Neuron (in vitro differentiated cells): Measurements from ENCODE around the gene NFE2L3.
"Not testable (repeated sequence)": the region's sequence is repeated elsewhere in the genome, so short reads cannot be mapped to it uniquely, and the experiment has no call there.

Experiments used
- H2AFZ ChIP-seq: one replicate; pipeline ENCODE4 v1.6.1; 2013; ENCODE audit warnings: low read depth, mild to moderate bottlenecking, inconsistent platforms, low read length, moderate library complexity
- H3K27me3 ChIP-seq: one replicate; pipeline ENCODE4 v1.6.1; 2013; ENCODE audit warnings: low read length; ENCODE audit not compliant: insufficient read depth
- H3K36me3 ChIP-seq: one replicate; pipeline ENCODE4 v1.6.1; 2013; ENCODE audit warnings: low read length; ENCODE audit not compliant: insufficient read depth
- H3K4me1 ChIP-seq: one replicate; pipeline ENCODE4 v1.6.1; 2013; ENCODE audit warnings: low read length; ENCODE audit not compliant: insufficient read depth
- H3K4me3 ChIP-seq: 2 replicates; pipeline ENCODE4 v1.5.1; 2013; ENCODE audit warnings: mild to moderate bottlenecking, low read length, moderate library complexity
- H3K9me3 ChIP-seq: one replicate; pipeline ENCODE4 v1.6.1; 2013; ENCODE audit warnings: low read length

NFE2L3 gene, protein sequence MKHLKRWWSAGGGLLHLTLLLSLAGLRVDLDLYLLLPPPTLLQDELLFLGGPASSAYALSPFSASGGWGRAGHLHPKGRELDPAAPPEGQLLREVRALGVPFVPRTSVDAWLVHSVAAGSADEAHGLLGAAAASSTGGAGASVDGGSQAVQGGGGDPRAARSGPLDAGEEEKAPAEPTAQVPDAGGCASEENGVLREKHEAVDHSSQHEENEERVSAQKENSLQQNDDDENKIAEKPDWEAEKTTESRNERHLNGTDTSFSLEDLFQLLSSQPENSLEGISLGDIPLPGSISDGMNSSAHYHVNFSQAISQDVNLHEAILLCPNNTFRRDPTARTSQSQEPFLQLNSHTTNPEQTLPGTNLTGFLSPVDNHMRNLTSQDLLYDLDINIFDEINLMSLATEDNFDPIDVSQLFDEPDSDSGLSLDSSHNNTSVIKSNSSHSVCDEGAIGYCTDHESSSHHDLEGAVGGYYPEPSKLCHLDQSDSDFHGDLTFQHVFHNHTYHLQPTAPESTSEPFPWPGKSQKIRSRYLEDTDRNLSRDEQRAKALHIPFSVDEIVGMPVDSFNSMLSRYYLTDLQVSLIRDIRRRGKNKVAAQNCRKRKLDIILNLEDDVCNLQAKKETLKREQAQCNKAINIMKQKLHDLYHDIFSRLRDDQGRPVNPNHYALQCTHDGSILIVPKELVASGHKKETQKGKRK

GRCh38 chr7:26151953-26152781 lies at the start of gene NFE2L3:
TSS of gene NFE2L3 (plus strand) at chr7:26152198. CDS start at chr7:26152499, 301 bp downstream.
- Histone ChIP-seq H3K27me3 (peaks cover 46% of the 10 kb centered on the region), H3K36me3 (no peaks in the 10 kb centered on the region), H3K9me3 (peaks cover 10% of the 10 kb centered on the region), H3K4me3 (peak within 1 kb of the TSS; percentile 51), H2AFZ (peak within 1 kb of the TSS; percentile 93), H3K4me1 (no peaks in the 10 kb centered on the region)

GRCh38 chr7:26103596-26103995 lies 48.4 kb upstream of the NFE2L3 start:
- Histone ChIP-seq H3K36me3 (no peaks in the 10 kb centered on the region), H3K4me3 (no peak overlapping the region), H3K4me1 (peaks cover 26% of the 10 kb centered on the region), H3K27me3 (no peaks in the 10 kb centered on the region), H3K9me3 (peaks cover 5% of the 10 kb centered on the region), H2AFZ (no peak overlapping the region)

GRCh38 chr7:26105236-26105635 lies 46.8 kb upstream of the NFE2L3 start:
- H2AFZ ChIP-seq = no peak overlapping the region
- peaks cover 26% of the 10 kb centered on the region for H3K4me1 ChIP-seq
- no peaks in the 10 kb centered on the region for H3K27me3 ChIP-seq
- no peaks in the 10 kb centered on the region for H3K36me3 ChIP-seq
- peaks cover 5% of the 10 kb centered on the region for H3K9me3 ChIP-seq
- no peak overlapping the region for H3K4me3 ChIP-seq

GRCh38 chr7:26105931-26106330 lies 46.1 kb upstream of the NFE2L3 start:
- Histone ChIP-seq H3K4me1 (peaks cover 24% of the 10 kb centered on the region), H3K4me3 (no peak overlapping the region), H3K36me3 (no peaks in the 10 kb centered on the region), H2AFZ (no peak overlapping the region), H3K27me3 (no peaks in the 10 kb centered on the region), H3K9me3 (peaks cover 5% of the 10 kb centered on the region)

DNA sequence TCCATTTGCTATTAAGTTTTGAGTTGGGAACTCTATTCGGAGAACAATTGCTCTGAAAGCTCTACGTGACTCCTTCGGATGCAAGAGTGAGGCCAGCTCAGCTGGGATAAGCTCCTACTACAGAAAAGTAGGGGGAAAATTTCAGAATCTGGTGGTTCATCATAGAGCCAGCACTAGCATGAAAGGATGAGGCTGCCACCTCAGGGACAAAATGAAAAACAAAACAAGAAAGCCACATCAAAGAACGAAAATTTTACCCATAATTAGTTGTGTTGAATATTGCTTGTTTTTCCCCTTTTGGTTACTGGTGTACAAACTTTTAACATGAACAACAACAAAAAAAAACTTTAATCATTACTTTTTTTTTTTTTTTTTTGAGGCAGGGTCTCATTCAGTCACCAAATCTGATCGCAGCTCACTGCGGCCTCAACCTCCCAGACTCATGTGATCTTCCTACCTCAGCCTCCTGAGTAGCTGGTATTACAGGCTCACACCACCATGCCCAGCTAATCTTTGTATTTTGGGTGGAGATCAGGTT lies 39.7 kb upstream of the NFE2L3 start:
- Histone ChIP-seq H3K27me3 (no peaks in the 10 kb centered on the region), H3K36me3 (no peaks in the 10 kb centered on the region)

DNA sequence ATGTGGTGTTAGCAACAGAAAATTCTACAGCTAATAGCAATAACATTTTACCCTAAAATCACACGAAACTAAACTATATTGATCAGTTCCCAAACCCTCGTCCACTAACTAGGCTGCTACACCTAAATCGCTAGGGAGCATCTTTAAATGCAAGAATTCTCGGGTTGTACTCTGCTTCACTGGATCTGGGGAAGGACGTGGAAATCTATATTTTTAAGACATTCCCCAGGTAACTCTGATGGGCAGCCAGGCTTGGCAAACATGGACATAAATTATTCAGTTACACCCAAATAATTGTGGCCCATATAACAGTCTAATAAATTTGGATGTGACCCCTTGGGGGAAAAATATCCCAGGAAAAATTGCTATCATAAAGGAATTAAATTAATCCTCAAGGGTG lies 36.3 kb upstream of the NFE2L3 start:
- Histone ChIP-seq H3K36me3 (no peaks in the 10 kb centered on the region), H3K4me3 (no peak overlapping the region), H2AFZ (no peak overlapping the region), H3K4me1 (no peaks in the 10 kb centered on the region), H3K9me3 (peaks cover 2% of the 10 kb centered on the region), H3K27me3 (no peaks in the 10 kb centered on the region)

More for the DNA sequence above, 39.7 kb upstream of the NFE2L3 start:
- Histone ChIP-seq H2AFZ (no peak overlapping the region), H3K4me3 (no peak overlapping the region), H3K9me3 (peaks cover 7% of the 10 kb centered on the region), H3K4me1 (no peaks in the 10 kb centered on the region)

- peaks cover 2% of the 10 kb centered on the region for H3K9me3 ChIP-seq
- H3K4me1 ChIP-seq = no peaks in the 10 kb centered on the region
- no peak overlapping the region for H3K4me3 ChIP-seq
- H2AFZ ChIP-seq = no peak overlapping the region
- no peaks in the 10 kb centered on the region for H3K36me3 ChIP-seq
- no peaks in the 10 kb centered on the region for H3K27me3 ChIP-seq
These were observed 34.7 kb upstream of the NFE2L3 start for GRCh38 chr7:26117142-26117807.

DNA sequence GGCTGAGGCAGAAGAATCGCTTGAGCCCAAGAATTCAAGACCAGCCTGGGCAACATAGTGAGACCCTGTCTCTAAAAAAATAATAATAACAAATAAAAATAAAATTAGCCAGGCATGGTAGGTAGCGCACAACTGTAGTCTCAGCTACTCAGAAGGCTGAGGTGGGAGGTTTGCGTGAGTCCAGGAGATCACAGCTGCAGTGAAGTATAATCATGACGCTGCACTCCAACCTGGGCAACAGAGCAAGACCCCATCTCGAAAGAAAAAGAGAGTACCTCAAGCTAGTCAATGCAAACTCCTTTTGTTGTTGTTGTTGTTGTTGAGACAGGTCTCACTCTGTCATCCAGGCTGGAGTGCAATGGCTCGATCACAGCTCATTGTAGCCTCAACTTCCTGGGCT lies 34.0 kb upstream of the NFE2L3 start:
- Histone ChIP-seq H3K4me3 (no peak overlapping the region), H3K9me3 (peaks cover 2% of the 10 kb centered on the region), H3K4me1 (no peaks in the 10 kb centered on the region), H3K27me3 (no peaks in the 10 kb centered on the region), H2AFZ (no peak overlapping the region), H3K36me3 (no peaks in the 10 kb centered on the region)

GRCh38 chr7:26122745-26123144 lies 29.3 kb upstream of the NFE2L3 start:
- no peaks in the 10 kb centered on the region for H3K9me3 ChIP-seq
- no peaks in the 10 kb centered on the region for H3K36me3 ChIP-seq
- H2AFZ ChIP-seq = no peak overlapping the region
- H3K4me3 ChIP-seq = no peak overlapping the region
- H3K4me1 ChIP-seq = no peaks in the 10 kb centered on the region
- H3K27me3 ChIP-seq = no peaks in the 10 kb centered on the region

GRCh38 chr7:26124775-26125174 lies 27.2 kb upstream of the NFE2L3 start:
- not testable (repeated sequence) for H3K36me3 ChIP-seq, H3K4me1 ChIP-seq, H3K4me3 ChIP-seq, H3K27me3 ChIP-seq, H3K9me3 ChIP-seq, H2AFZ ChIP-seq

DNA sequence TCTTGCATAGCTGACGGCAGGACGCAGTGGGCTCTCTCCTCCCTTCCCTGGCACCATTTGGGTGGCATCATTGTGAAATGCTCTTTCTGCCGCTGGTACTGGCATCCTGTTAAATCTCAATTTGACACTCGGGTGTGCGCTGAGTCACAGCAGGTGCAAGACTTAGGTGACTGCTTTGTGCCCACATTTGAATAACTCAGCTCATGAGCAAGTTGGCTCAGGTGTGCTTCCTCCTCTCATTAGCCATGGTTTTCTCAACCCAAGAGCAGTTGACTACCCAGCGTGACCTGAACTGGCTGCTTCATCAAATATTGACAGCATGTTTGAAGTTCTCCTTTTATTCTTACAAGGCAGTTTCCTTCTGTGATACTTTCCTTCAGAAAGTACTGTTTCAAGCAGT lies 24.6 kb upstream of the NFE2L3 start:
- no peak overlapping the region for H2AFZ ChIP-seq
- no peaks in the 10 kb centered on the region for H3K36me3 ChIP-seq
- H3K4me3 ChIP-seq = no peak overlapping the region
- H3K9me3 ChIP-seq = no peaks in the 10 kb centered on the region
- H3K27me3 ChIP-seq = no peaks in the 10 kb centered on the region
- H3K4me1 ChIP-seq = no peaks in the 10 kb centered on the region

DNA sequence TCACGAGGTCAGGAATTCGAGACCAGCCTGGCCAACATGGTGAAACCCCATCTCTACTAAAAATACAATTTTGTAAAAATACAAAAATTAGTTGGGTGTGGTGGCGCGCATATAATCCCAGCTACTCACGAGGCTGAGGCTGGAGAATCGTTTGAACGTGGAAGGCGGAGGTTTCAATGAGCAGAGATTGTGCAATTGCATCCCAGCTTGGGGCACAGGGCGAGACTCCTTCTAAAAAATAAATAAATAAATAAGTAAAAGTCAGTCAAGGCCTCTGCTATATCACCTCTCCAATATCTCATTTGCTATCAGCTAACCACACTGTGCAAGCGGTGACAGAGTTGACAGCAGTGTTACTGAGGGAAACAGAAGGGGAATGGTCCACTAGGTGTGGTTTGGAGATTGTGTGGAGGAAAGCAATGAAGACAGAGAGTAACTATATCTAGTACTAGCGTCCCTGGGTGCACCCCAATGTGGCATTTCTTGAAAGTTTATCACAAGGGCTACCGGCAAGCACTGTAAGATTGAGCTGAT lies 20.9 kb upstream of the NFE2L3 start:
- Histone ChIP-seq H3K4me3 (no peak overlapping the region), H3K36me3 (no peaks in the 10 kb centered on the region), H3K9me3 (peaks cover 3% of the 10 kb centered on the region), H3K4me1 (no peaks in the 10 kb centered on the region), H2AFZ (no peak overlapping the region), H3K27me3 (no peaks in the 10 kb centered on the region)
